Transverse colon (tissue), 4 donors: Measurements from ENCODE around the gene UBE2E2. TPM values are rescaled to one million over a fixed set of nuclear protein-coding genes. Genes with fewer than 3 reads are reported as not detected.

Experiments
- DNase-seq: peaks from one replicate; pipeline ENCODE4 v3.0.0-alpha.2; 2019
- H3K27ac ChIP-seq, 4 donors: fragments of 200-600 bp; sonication (generic); 2 replicates each; pipeline ENCODE4 v1.5.1; 2016 to 2018; ENCODE audit warnings: inconsistent platforms in 4 of 4
- H3K27me3 ChIP-seq: fragments of 200-600 bp; sonication (generic); 2 replicates; pipeline ENCODE4 v1.5.1; 2017; ENCODE audit warnings: inconsistent platforms
- H3K36me3 ChIP-seq, 4 donors: fragments of 200-600 bp; sonication (generic); 2 replicates each; pipeline ENCODE4 v1.5.1; 2017 to 2019; ENCODE audit warnings: inconsistent platforms in 4 of 4
- H3K4me1 ChIP-seq, 4 donors: fragments of 200-600 bp; sonication (generic); 2 replicates each; pipeline ENCODE4 v1.5.1; 2017 to 2020; ENCODE audit warnings: inconsistent platforms in 4 of 4
- H3K4me3 ChIP-seq, 4 donors: fragments of 200-600 bp; sonication (generic); 1 replicate in 1 of 4; 2 replicates in 3 of 4; pipeline versions ENCODE4 v1.5.1 to v1.6.1; 2017 to 2019; ENCODE audit warnings: inconsistent platforms in 4 of 4
- H3K9me3 ChIP-seq, 2 donors: fragments of 200-600 bp; sonication (generic); 2 replicates each; pipeline ENCODE4 v1.5.1; 2017 to 2019; ENCODE audit warnings: inconsistent platforms in 2 of 2
- EP300 ChIP-seq: sonication (generic); formaldehyde crosslinking; IDR thresholded peaks from one replicate; pipeline ENCODE4 v1.6.1; 2017; ENCODE audit warnings: antibody characterized with exemption, low read depth
- POLR2A ChIP-seq: fragments of 450-650 bp; IDR thresholded peaks from one replicate; pipeline ENCODE4 v1.6.1; 2016; ENCODE audit warnings: antibody characterized with exemption, mild to moderate bottlenecking, moderate library complexity
- POLR2AphosphoS5 ChIP-seq, 3 donors: sonication (generic); formaldehyde crosslinking; IDR thresholded peaks; one replicate each; pipeline ENCODE4 v1.6.1; 2016; ENCODE audit warnings: antibody characterized with exemption in 3 of 3
- WGBS, 2 donors: methylation state at CpG; one replicate each; pipeline ENCODE4 v1.1.5; 2018; ENCODE audit warnings: low coverage in 1 of 2; 5-methylcytosine and 5-hydroxymethylcytosine counted together
- in situ Hi-C, 4 donors: fragments of 200-750 bp; cut with MboI; loops; one replicate each; pipeline versions ENCODE4 v1.15.0 to v1.15.1; 2017; ENCODE audit warnings: low sequenced_read_pairs in 3 of 4, low pct_ligation_motif_present in 1 of 4, low pct_unique_long_range_greater_than_20kb in 1 of 4
- intact Hi-C: fragments of 100-400 bp; cut with DNase I; formaldehyde crosslinking; loops from one replicate; pipeline ENCODE4 v1.15.1; 2023; ENCODE audit warnings: low total_unique reads
- total RNA-seq, 4 donors: library from RNA; depleted of rRNA; stranded (reverse); fragments of >200 nt; gene quantifications; one replicate each; pipeline ENCODE4 v1.1.0, GENCODE V29; 2016
- TF ChIP-seq, protein P1 (sequence below), 5 experiments: fragments of 200-600 bp in 3 of 5; fragments of 450-650 bp in 2 of 5; sonication (generic) in 3 of 5; IDR thresholded peaks; 1 replicate in 2 of 5; 2 replicates in 3 of 5; pipeline ENCODE4 v1.5.1; 2016 to 2017; ENCODE audit warnings: antibody characterized with exemption in 5 of 5, inconsistent platforms in 3 of 5, mild to moderate bottlenecking in 2 of 5, moderate library complexity in 1 of 5

The UBE2E2 gene
- total RNA-seq, 4 donors from 2014 or later = 5.4 to 133 (median 7.6) TPM

DNA sequence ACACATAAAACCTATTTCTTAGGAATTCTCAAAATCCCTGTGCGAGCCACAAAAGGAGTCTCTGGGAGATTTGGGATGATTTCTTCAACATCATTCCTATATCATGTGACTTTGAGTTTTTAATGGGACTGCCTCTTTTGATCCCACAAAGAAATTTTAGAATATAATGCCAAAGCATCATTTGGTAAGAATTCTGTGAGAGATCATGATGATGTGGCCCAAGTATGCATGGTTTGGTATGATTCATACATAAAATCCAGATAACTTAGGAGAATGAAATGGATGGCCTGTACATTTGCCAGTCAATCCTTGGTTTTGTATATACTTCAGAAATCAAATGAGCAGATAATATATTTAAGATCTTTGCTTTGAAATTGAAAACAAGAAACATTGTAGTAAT lies 61.3 kb downstream of the UBE2E2 start:
- in situ Hi-C loops = no loop called here
- intact Hi-C loops = no loop called here

DNA sequence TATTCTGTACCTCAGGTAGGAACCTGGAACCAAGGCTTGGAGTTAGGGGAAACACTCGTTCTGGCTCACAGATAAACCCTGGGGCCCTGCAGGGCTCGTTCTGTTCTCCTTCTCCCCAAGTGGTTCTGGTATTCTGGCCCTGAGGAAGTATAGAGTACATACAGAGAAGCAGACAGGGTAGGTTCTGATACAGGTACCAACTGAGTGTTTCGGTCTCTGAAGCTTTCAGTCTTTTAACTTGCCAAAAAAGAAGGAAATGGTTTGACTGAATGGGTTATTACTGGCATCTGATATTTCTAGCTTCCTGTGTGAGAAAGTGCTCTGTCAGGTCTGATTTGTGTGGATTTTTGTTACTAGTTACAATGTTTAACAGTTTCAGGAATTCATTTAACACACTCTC lies 67.3 kb downstream of the UBE2E2 start:
- Histone ChIP-seq H3K9me3 (no peaks in the 10 kb centered on the region), H3K4me1 (no peaks in the 10 kb centered on the region), H3K27ac (no peak overlapping the region), H3K36me3 (no peaks in the 10 kb centered on the region), H3K4me3 (no peak overlapping the region), H3K27me3 (no peaks in the 10 kb centered on the region)
- DNase-seq = no peak
- intact Hi-C loops = no loop called here
- in situ Hi-C loops = no loop called here
- TF ChIP-seq, protein P1, sequence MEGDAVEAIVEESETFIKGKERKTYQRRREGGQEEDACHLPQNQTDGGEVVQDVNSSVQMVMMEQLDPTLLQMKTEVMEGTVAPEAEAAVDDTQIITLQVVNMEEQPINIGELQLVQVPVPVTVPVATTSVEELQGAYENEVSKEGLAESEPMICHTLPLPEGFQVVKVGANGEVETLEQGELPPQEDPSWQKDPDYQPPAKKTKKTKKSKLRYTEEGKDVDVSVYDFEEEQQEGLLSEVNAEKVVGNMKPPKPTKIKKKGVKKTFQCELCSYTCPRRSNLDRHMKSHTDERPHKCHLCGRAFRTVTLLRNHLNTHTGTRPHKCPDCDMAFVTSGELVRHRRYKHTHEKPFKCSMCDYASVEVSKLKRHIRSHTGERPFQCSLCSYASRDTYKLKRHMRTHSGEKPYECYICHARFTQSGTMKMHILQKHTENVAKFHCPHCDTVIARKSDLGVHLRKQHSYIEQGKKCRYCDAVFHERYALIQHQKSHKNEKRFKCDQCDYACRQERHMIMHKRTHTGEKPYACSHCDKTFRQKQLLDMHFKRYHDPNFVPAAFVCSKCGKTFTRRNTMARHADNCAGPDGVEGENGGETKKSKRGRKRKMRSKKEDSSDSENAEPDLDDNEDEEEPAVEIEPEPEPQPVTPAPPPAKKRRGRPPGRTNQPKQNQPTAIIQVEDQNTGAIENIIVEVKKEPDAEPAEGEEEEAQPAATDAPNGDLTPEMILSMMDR (IDR thresholded peaks at IDR 0.05) = no peak
- TF ChIP-seq POLR2A (no peak), EP300 (no peak), POLR2AphosphoS5 (IDR thresholded peaks at IDR 0.05) (no peak)
- WGBS, 2 donors = 75 to 88% methylated on average over 1 to 3 of the region's 3 CpGs

More for the DNA sequence above, 61.3 kb downstream of the UBE2E2 start:
- Histone ChIP-seq H3K27ac (no peak overlapping the region), H3K36me3 (no peaks in the 10 kb centered on the region), H3K4me3 (no peak overlapping the region), H3K9me3 (no peaks in the 10 kb centered on the region), H3K4me1 (no peaks in the 10 kb centered on the region), H3K27me3 (no peaks in the 10 kb centered on the region)
- 97 to 100% methylated on average over 1 of the region's 1 CpG for WGBS, 2 donors
- TF ChIP-seq EP300 (no peak), POLR2AphosphoS5 (IDR thresholded peaks at IDR 0.05) (no peak), POLR2A (no peak)
- TF ChIP-seq, protein P1 (IDR thresholded peaks at IDR 0.05) = no peak
- no peak for DNase-seq

DNA sequence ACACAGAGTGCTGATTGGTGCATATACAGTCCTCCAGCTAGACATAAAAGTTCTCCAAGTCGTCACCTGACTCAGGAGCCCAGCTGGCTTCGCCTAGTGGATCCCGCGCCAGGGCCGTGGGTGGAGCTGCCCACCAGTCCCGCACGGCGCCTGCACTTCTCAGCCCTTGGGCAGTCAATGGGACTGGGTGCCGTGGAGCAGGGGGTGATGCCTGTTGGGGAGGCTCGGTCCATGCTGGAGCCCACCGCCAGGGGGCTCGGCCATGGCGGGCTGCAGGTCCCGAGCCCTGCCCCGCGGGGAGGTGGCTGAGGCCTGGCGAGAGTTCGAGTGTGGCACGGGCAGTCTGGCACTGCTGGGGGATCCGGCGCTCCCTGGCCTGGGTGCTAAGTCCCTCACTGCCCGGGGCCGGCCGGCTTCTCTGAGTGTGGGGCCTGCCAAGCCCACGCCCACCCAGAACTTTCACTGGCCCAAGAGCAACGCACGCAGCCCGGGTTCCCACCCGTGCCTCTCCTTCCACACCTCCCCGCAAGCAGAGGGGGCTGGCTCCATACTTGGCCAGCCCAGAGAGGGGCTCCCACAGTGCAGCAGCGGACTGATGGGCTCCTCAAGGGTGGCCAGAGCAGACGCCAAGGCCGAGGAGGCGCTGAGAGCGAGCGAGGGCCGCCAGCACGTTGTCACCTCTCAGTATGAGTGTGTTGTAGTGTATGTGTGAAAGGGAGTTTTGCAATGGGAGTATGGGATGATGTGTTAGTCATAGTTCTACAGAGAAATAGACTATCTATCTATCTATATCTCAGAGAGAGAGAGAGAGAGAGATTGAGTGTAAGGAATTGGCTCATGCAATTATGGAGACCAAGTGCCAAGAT lies 69.0 kb downstream of the UBE2E2 start:
- Histone ChIP-seq H3K27me3 (no peaks in the 10 kb centered on the region), H3K4me1 (peaks cover 0 to under 1% (median 0%) of the 10 kb centered on the region in 4 donors), H3K27ac (no peak overlapping the region), H3K9me3 (no peaks in the 10 kb centered on the region), H3K4me3 (no peak overlapping the region), H3K36me3 (no peaks in the 10 kb centered on the region)
- intact Hi-C loops = no loop called here
- no peak for TF ChIP-seq POLR2A
- no peak for TF ChIP-seq POLR2AphosphoS5 (IDR thresholded peaks at IDR 0.05)
- TF ChIP-seq EP300 = no peak
- TF ChIP-seq, protein P1 (IDR thresholded peaks at IDR 0.05) = no peak
- in situ Hi-C loops = no loop called here
- DNase-seq = no peak
- WGBS, 2 donors = 95% methylated on average over 27 of the region's 38 CpGs; no CpG with 5 or more reads in 1 of the 2 donors

DNA sequence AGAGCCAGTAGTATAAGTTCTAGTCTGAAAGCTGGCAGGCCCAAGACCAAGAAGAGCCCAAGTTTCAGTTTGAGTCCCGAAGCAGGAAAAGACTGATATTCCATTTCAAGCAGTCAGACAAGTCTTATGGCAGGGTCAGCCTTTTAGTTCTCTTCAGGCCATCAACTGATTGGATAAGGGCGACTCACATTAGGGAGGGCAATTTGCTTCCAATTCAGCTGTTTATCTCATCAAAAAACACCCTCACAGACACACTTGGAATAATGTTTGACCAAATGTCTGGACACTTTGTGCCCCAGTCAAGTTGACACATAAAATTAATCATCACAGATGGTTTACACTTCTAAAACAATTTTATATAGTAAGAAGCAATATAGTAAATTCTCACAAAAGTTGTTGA lies 69.7 kb downstream of the UBE2E2 start:
- no peak overlapping the region for H3K27ac ChIP-seq
- no peak for DNase-seq
- no peaks in the 10 kb centered on the region for H3K36me3 ChIP-seq
- in situ Hi-C loops (no loop called here), intact Hi-C loops (no loop called here)
- 95% methylated on average over 2 of the region's 2 CpGs; no CpG with 5 or more reads in 1 of the 2 donors for WGBS, 2 donors
- no peaks in the 10 kb centered on the region for H3K9me3 ChIP-seq
- H3K27me3 ChIP-seq = no peaks in the 10 kb centered on the region
- peaks cover 0 to 6% (median 0%) of the 10 kb centered on the region in 4 donors for H3K4me1 ChIP-seq
- TF ChIP-seq POLR2AphosphoS5 (IDR thresholded peaks at IDR 0.05) (no peak), POLR2A (no peak)
- TF ChIP-seq, protein P1 (IDR thresholded peaks at IDR 0.05) = no peak
- H3K4me3 ChIP-seq = no peak overlapping the region
